ENCODE results near the gene HOXA3.

The HOXA3 gene

DNA sequence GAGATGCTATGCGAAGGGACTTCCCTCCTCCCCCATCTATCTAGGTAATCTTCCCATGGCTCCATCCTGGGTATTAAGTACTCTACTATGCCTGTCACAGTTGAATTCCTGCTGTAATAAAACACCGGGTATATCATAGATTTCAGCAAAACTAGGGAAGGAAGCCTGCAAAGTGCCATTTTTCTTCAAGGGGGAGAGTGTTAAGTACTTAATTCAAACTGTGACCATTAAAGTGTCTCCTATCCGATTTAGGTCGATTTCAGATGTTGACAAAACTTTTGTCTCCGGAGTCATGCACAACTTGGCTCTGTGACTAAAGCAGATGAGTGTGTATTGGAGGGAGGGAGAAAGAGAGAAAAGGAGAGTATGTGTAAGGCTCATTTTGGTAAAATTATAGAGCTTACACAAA lies 26.4 kb downstream of the HOXA3 start:
- no peak for DNase-seq

DNA sequence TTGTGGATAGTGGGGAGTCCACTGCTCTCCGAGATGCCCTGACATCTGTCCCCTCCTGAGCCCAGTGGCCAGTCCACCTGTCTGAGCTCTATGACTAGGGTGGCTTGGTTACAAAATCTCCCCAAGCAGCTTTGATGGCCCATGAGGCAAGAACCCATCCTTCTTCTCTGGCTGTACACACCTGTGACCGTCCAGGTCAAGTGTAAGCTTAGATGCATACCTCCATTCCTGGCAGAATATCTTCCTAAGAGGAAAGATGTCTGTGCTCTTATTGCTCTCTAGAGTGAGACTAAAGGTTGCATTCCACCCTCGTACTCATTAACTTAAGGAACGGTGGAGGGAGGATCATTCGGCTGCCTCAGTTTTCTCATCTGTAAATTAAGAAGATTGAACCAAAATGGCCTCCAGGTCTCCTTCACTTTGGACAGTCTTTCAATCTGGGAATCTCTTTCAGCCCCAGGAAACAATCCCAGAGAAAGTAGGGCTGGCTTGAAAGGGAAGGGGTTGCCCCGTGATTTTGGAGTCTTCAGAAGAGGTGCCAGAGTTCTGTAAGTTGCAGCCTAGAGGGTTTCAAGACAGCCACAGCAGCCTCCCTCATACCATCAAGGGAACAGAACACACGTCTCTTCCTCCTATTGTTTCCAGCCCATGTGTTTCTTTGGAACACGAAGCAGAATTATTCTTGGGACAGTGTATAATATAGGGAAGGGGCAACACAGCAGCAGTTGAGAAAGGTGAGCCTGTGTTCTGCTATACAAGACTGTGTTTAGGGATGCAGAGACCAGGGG lies 27.3 kb downstream of the HOXA3 start:
- no peak for DNase-seq

DNA sequence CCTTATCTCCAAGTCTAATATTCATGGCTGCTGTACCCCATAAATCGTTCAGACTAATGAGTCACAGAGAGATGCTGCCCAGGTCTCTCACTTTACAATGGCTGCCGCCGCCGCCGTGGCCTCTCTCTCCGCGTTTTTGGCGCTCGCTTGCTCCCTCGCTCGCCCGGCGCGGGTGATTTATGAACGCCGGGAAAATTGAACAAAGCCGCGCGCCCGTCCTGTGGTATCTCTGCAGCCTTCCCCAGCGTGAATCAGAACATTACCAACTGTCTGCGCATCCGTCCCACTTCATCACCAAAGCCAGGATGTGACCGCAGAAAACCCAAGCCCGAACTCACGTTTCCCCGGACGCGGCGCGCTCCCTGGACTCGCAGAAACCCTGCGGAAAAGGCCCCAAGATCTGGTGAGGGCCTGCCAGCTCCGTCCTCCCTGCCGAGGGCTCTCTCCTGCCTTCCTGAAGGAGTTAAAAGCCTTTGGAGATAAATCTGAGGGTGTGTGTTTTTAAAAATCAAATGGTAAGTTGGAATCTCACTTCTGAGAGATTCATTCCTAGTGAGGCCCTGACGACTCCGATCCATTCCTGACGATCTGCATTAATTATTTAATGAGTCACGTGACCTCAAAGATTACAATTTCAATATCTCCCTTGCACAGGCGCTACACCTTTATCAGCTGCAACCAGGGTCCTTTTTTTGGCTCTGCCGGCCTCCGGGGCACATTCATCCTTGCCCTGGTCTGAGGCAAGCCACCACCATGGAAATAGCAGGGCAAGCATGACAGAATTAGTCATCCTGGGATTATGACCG lies 28.1 kb downstream of the HOXA3 start:
- no peak for DNase-seq

DNA sequence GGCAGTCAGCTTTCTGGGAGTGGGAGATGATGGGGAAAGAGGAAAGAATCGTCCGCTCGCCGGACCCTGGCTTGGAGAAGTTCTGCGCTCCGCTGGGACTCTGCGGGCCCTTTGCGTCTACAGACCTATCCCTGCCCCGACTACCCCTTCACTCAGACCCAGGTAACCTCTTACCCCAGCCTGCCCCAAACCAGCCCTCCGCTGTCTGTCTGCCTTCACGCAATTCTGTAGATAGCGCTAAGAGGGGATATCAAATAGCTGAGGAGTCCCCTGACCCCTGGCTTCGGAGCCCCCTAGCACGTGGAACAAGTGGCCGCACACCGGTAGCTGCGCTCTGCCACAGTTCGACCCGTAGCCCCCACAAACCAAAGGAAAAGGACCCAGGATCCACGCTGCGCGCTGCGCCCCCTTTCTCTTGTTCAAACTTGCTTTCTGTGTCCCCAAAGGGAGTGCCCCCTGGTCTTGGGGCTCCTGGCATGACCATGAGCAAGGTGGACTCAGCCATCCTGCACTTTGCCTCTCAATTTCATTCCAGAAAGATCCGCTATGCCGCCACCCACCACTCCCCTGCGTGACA lies 28.8 kb downstream of the HOXA3 start:
- DNase-seq: no peak

DNA sequence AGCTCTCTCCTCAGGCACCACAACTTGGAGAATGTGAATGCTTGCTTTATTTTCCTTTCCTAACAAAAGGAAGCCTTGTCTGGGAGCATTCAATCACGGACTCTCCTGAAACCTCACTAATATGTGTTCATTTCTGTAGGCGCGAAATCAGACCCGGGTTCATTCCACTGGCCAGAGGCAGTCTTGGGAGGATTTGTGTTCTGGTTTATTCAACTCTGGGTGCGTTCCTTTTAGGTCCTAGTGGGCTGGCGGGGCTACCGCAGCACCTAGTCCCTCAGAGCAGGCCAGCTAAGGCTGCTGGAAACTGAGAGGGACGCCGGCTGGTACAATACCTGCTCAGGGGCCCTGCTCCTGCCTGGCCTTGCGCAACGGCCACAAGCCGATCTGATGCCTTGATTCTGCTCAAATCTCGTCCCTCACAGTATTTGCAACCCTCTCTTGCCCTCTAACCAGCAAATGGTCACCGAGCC lies 29.3 kb downstream of the HOXA3 start:
- no peak for DNase-seq

DNA sequence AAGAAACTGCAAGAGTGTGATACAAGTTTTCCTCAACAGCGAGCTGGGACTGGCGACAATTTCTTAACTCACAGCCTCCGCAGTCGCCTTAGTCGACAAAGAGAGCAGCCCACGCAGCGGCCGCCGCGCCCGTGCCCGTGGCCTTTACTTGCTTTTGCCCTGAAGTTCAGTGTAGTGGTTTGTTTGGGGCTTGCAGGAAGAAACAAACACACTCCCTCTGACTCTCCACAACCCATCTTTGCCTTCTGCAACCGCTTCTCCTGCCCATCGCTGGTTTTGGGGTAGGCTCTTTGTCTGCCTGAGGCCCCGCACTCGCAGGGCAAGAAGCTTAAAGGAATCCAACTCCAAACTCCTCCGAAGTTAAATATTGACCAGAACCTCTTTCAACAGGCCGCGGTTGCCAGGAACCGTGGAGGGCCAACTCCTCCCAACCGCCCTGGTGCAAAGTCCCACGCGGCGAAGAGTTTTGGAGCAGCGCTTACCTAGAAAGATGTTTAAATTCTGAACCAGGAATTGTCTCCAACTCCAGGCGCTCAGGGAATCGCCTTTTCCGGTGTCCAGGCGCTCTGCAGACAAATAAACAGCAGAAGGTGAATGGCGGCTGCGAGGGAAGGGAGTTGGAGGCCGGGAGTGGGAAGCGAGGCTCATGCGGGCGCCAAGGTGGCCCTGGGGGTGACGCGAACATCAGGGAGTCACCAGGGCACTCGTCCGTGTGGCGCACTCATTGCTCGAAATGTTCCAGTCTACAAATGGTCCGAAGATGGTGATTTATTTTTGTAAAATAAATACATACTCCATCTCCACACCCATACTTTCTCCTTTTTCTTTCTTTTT lies 30.1 kb downstream of the HOXA3 start:
- DNase-seq: no peak

DNA sequence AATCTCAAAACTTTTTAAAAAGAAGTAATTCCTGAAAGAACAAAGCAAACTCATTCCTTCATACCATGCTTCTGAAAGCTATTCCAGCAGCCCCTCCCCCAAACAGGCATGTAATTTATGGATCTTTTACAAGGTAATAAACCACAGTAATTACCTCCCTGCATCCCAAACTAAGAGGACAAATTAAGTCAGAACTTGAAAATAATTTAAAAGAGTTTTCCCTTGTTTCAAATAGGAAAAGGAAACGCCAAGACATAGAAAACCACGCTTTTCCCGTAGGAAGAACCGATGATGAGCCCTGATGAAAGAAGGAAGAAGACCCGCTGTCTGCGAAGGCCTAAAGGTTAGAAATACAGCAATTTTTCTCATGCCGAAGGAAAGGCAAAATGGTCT lies 30.7 kb downstream of the HOXA3 start:
- DNase-seq: no peak

DNA sequence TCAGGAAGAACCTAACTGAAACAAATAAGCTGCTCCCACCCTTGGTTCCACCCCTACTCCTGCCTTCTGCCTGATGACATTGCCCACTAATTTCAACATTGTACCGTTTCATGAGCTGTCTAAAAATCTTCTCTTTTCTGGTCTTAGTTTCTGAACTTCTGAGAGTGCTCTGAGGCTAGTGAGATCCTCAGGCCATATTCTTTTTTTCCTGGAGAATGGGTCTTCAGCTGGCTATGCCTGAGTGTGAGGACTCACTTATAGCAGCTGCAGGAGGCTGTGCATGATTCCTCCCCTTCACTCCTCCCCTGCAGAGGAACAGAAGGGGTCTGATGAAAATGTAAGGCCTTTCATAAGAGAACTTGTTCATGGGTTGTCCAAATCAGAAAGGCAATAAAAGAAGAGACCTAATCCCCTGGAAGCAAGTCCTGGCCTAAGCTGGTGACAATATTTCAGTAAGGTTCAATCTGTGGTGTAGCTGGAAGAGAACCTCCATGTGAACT lies 32.9 kb downstream of the HOXA3 start:
- DNase-seq: no peak

DNA sequence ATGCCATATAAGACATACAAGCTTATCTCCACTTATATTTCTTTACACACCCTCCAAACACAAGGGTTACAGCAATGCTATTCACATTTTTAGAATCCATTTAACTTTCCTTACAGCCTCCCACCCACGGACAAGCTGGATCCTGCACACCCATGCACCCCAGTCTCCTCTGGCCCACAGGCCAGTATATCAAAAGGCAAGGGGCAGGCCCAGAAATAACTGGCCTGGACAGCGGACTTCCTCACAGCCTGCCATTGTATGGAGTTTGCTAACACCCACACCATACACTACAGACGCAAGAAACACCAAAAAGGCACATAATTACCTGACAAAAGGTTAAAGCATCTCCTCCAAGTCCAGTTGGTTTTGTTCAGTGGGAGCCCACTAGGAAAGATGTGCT lies 33.8 kb downstream of the HOXA3 start:
- DNase-seq: no peak

DNA sequence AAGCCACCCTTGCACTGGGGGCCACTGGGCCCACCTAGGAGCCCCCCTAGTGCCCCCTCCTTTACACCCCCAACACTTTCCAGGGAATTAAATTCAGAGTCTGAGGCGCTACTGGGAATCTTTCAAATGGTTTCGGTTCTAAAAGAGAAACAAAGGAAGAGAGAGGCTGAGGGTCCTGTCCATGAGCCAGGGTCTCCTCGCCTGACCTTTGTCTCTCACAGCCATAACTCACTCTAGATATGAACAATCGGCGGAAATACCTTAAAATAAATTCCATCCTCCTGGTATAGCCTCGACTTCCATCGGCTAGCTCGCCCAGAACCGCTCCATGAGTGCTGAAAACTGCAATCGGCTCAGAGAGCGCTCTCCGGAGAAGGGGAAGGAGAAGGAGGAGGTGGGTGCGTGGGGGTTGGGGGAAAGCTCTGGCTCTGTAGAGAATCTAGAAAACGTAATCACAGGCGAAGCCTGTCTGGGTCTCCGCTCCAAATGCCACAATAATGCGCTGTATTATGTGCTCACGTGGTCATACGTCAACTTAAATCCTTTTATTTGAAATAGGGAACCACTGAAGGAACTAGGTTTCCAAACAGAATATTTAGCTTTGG lies 34.4 kb downstream of the HOXA3 start:
- DNase-seq: no peak

DNA sequence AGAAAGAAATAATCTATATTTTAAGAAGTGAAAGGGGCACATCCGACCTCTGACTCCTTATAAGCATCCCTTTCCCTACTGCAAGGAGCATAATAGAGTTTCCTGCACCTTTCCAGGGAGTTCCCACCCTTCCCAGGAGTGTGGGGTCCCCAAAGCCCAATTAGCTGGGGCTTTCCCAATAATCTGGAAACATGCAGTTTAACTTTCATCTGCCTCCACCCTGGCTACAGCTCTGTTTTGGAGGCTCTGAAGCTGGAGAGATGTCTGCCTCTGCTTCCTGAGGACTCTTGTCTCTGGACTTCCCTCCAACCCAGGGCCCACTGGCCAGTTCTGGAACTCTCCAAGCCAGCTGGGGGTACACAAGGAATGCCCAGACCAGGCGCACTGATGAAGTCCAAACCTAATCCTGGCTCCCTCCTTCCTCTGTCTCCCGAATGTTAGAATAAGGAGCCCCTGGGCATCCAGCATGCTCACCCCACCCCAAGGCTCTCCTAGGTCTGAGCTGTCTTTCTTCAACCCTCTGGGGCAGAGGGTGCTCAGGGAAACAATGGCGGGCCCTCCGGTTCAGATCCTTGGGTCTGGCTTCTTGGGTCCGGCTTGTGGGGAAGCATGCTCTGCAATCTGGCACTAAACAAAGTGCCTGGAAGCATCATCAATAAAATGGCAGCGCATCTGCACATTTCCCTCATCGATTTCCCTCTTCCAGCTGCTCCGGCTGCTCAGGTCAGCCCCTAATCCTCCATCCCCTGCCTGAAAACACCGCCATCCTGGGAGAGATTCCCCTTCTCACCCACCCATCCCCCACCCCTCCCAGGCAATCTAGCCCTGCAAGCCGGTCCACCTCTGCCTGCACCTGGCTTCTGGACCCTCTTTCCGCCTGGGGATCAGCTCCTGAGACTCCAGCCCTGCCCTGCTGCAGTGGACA lies 35.2 kb downstream of the HOXA3 start:
- DNase-seq: no peak

DNA sequence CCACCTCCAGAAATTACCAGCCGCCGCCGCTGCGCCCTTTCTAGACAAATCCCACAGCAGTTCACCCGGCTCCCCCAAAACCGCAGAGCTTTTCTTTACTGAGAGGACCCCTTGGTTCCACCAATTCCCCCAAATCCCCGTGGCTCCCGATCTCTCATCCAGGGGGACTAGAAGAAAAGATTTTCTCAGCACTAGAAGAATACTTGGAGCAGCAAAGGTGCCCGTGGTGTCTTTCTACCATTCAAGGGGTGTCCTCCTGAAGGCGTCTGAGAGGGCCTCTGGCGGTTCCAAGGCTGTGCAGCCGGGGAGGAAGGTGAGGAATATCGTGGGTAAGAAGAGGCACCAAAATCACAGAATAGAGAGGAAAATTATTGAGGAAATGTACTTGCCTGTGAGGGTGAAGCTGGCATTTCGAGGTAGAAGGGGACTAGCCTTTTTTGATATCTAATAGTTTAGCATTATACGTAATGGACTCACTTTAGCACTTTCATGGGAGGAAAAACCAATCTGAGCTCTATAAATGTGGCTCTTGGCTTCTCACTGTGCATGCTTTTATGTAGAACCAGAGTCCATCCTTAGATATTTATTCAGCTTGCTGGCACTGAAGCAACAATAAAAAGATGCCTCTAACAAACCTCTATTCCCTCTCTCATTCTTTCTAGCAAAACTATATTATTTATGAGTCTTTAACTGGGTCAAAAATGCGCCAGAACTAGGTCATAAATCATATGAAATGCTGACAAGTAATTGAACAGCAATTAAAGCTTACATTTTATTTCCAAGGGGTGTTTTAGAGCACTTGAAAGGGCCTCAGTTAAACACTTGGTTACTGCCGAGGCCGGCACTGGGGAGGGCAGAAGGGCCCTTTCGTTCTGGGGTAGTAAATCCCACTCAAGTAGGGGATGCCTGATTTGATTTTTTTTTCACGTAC lies 36.1 kb downstream of the HOXA3 start:
- no peak for DNase-seq

DNA sequence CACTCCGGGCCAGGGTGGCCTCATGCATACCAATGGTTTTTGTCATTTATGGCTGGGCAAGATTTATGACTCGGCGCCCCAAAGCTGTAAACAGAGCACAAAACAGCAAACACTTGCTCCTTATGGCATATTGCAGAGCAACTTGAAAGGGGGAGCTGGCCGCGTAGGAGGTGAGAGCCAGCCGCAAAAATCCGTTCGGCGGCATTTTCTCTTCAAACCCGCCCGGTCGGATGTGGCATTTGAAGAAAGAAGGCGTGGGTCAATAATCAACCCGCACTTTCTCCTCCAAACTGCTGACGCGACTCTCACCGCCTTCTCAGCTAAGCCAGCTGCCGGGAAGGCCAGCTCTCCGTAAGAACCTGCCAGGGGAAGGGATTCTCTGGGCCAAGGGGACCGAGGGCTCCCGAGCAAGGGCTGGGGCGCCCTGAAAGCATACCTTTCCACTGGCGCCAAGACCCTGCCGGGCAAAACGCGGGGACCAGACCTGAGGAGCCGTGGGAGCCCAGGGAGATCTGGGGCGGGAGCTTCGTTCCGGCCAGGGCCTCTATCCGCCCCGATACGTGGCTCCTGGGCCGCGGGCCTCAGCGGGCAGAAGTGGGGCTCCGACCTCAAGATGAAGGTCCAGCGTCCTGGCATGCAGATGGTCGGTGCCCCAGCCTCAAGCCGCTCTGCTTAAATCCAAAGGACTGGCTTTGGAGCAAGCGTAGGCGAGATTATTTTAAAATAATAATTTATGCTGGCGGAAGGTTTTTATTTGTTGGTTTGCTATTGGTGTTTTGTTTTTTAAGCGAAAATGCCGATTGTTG lies 37.0 kb downstream of the HOXA3 start:
- no peak for DNase-seq

DNA sequence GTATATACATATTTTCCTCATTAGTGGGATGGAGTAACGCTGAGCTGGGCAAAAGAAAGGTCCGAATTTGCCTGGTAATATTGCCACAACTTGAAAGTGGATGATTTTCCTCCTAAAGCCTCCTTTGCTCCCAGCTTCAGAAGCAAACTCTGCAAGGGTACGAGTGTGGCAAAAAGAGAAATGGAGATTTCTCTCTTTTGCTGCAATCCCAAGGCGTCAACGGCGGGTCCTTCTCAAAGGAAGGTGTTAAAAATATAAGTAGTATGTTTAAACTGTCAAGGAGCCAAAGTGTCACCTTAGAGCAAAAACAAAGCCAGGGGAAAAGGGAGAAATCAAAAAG lies 37.5 kb downstream of the HOXA3 start:
- DNase-seq: no peak

DNA sequence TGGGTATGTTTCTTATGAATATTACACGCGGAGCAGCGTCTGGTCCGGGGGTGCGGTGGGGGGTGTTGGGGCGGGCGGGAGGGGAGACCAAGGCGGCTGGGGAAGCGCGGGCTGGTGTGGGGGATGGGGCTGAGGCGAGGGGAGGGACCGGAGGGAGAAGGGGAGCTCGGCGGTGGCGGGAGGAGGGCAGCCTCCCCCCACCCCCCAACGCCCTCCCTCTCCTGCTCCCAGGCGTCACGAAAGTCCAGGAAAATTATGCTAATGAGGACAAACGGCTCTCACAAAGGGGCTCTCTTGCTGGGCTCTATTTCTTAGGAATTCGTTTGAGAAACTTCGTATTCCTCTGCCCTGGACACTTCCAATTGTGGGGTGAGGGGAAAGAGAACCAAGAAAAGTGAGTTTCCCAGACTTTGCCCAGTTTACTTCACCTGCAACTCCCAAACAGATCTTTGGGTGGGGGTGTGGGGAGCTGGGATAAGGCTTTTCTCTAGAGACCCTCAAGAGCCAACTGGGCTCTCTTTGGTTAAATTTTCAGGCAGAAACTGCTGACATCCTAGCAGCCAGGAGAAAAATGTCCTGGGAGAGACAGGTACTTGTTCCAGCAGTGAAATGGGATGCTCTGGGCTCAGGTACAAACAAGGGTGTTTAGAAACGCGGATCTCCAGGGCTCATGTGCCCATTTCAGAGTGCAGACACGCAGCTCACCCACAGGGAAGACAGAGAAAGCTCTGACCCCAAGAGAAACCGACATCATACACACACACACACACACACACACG lies 38.2 kb downstream of the HOXA3 start:
- no peak for DNase-seq

DNA sequence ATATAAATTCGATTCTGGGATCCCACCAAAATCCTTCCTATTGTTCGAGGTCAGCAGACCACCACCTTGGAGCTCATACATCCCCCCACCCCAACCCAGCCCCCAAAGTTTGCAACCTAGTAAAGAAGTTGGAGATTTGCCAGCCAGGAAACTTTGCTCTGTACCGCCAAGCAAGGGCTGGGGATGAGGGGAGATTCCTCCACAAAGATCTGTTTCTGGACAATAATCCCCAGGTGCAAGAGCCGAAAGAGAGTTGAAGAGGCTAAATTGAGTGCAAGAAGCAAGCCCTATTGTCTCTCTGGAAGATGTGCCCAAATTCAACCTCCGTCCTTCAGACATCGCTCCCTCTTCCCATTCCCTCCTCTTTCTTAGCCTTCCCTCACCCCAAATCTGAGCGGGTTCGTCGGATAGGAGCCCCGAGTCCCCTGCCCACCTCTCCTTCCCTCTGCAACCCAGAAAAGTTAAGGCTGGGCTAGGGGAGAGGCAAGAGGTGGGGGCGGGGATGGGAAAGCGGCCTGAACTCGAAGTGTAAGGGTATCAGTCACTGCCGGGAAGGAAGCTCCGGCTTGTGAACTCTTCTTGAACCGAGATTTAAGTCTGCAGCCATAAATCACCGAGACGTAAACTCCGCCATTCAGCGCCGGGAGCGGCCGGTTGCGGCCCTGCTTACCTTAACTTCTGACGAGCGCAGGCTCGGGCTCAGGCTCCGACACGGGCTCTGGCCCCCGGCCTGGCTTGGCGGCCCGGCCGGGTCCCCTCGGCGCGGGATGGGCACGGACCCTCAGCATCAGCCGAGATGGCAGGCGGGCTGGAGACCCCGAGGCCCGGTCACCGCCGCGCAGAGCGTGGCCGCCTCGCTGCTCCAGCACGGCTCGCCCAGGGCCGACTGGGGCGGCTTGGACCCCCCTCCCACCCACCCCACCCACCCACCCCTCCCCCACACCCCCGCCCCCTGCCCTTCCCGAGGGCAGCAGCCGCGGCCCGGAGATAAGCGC lies 39.1 kb downstream of the HOXA3 start:
- DNase-seq: no peak

DNA sequence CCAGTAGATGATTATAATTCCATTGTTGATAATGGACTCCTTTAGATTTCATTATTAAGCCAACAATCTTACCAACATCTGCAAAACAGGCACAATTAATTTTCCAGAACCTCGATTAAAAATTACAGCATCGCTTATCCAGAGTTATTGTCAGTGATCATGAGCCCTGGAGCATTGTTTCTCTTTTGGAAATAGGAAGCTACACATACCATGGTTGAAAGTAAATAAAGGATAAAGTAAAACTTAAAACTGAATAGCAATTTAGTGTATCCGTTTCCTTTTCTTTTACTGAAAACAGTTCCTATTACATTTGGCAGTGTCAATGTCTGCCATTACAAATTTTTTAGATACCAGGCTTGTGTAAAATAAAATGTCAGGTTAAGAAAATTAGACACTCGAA lies 40.0 kb downstream of the HOXA3 start:
- DNase-seq: no peak

Measured in NCI-H1436 treated with DMSO at 0.1 percent for 48 hours (cell line).